ENCODE data around the gene PHF21A.

PHF21A gene

GRCh38 chr11:46075168-46075567 lies 46.1 kb downstream of the PHF21A start:
- DNase-seq (ENCODE audit: low spot score) = no peak

GRCh38 chr11:46073632-46074031 lies 47.6 kb downstream of the PHF21A start:
- DNase-seq (ENCODE audit: low spot score) = no peak

- DNase-seq (ENCODE audit: low spot score) = no peak
These were observed 48.9 kb downstream of the PHF21A start for GRCh38 chr11:46072172-46072964.

GRCh38 chr11:46071091-46071490 lies 50.2 kb downstream of the PHF21A start:
- DNase-seq (ENCODE audit: low spot score) = no peak

GRCh38 chr11:46069595-46069994 lies 51.7 kb downstream of the PHF21A start:
- no peak for DNase-seq (ENCODE audit: low spot score)

- DNase-seq (ENCODE audit: low spot score) = no peak
These were observed 54.9 kb downstream of the PHF21A start for GRCh38 chr11:46066335-46066734.

GRCh38 chr11:46065681-46066080 lies 55.6 kb downstream of the PHF21A start:
- DNase-seq (ENCODE audit: low spot score) = no peak

GRCh38 chr11:46064221-46064620 lies 57.0 kb downstream of the PHF21A start:
- DNase-seq (ENCODE audit: low spot score) = no peak

- no peak for DNase-seq (ENCODE audit: low spot score)
These were observed 58.1 kb downstream of the PHF21A start for GRCh38 chr11:46063138-46063537.

- no peak for DNase-seq (ENCODE audit: low spot score)
These were observed 61.2 kb downstream of the PHF21A start for GRCh38 chr11:46060013-46060412.

GRCh38 chr11:46057489-46057888 lies 63.8 kb downstream of the PHF21A start:
- no peak for DNase-seq (ENCODE audit: low spot score)

- DNase-seq (ENCODE audit: low spot score) = no peak
These were observed 65.9 kb downstream of the PHF21A start for GRCh38 chr11:46055371-46055770.

GRCh38 chr11:46051102-46051501 lies 70.2 kb downstream of the PHF21A start:
- DNase-seq (ENCODE audit: low spot score) = no peak

GRCh38 chr11:46050662-46051061 lies 70.6 kb downstream of the PHF21A start:
- no peak for DNase-seq (ENCODE audit: low spot score)

- no peak for DNase-seq (ENCODE audit: low spot score)
These were observed 71.2 kb downstream of the PHF21A start for GRCh38 chr11:46050003-46050461.

GRCh38 chr11:46049325-46049897 lies 71.8 kb downstream of the PHF21A start:
- no peak for DNase-seq (ENCODE audit: low spot score)

GRCh38 chr11:46048198-46048597 lies 73.1 kb downstream of the PHF21A start:
- no peak for DNase-seq (ENCODE audit: low spot score)

- no peak for DNase-seq (ENCODE audit: low spot score)
These were observed 73.7 kb downstream of the PHF21A start for GRCh38 chr11:46047520-46047919.

- no peak for DNase-seq (ENCODE audit: low spot score)
These were observed 75.4 kb downstream of the PHF21A start for GRCh38 chr11:46045811-46046210.

GRCh38 chr11:46044601-46045000 lies 76.7 kb downstream of the PHF21A start:
- DNase-seq (ENCODE audit: low spot score) = no peak

GRCh38 chr11:46039990-46040389 lies 81.3 kb downstream of the PHF21A start:
- DNase-seq (ENCODE audit: low spot score) = no peak

GRCh38 chr11:46038529-46038928 lies 82.7 kb downstream of the PHF21A start:
- no peak for DNase-seq (ENCODE audit: low spot score)

GRCh38 chr11:46036969-46037368 lies 84.3 kb downstream of the PHF21A start:
- no peak for DNase-seq (ENCODE audit: low spot score)

- DNase-seq (ENCODE audit: low spot score) = no peak
These were observed 85.2 kb downstream of the PHF21A start for GRCh38 chr11:46036009-46036408.

Measured in Ammon's horn (tissue), 1 donor.